ENCODE measurements around the gene GBP4. TPM values are rescaled to one million over a fixed set of nuclear protein-coding genes. Genes with fewer than 3 reads are reported as not detected.

GBP4 gene
- total and polyA plus RNA-seq, 4 donors = 4.1 to 8.1 (median 5.8) TPM

DNA sequence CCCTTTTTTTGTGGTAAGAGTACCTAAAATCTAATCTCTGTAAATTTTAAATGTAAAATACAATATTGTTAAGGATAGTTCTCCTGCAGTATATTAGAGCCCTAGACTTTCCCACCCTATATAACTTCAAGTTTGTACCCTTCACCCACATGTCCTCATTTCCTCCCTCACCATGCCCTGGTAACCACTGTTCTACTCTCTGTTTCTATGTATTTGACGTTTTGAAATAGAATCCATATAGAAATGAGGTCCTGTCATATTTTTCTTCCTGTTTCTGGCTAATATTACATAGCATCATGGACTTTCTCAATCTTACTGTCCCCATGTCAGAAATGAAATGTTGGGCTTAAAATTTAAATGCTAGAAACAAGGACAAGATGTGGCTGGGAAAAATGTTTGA, 47.7 kb downstream of the GBP4 start:
- no peak for DNase-seq (ENCODE audit: low spot score)
- Histone ChIP-seq H3K4me3 (ENCODE audit: low read depth in 1 of 3, low read length in 3 of 3) (no peak overlapping the region), H3K9me3 (ENCODE audit: control insufficient read depth in 4 of 4, low read length in 3 of 4) (no peaks in the 10 kb centered on the region), H3K27me3 (ENCODE audit: control insufficient read depth in 4 of 4, insufficient read depth in 4 of 4, low read length in 3 of 4) (no peaks in the 10 kb centered on the region), H3K27ac (ENCODE audit: low read depth in 1 of 2, low read length in 2 of 2) (no peak overlapping the region), H3K9ac (ENCODE audit: low read depth in 1 of 2, low read length in 2 of 2) (no peak overlapping the region), H3K36me3 (ENCODE audit: control insufficient read depth in 4 of 4, insufficient read depth in 3 of 4, low read depth in 1 of 4, low read length in 3 of 4) (peaks cover 0 to 32% (median 19%) of the 10 kb centered on the region in 4 donors), H3K4me1 (ENCODE audit: control insufficient read depth in 4 of 4, insufficient read depth in 4 of 4, low read length in 3 of 4) (peaks cover 0 to 2% (median 0%) of the 10 kb centered on the region in 4 donors)
- TF ChIP-seq ATF3 (IDR thresholded peaks at IDR 0.05) = no peak
- TF ChIP-seq YY1 (IDR thresholded peaks at IDR 0.05) = no peak
- TF ChIP-seq, protein P1, sequence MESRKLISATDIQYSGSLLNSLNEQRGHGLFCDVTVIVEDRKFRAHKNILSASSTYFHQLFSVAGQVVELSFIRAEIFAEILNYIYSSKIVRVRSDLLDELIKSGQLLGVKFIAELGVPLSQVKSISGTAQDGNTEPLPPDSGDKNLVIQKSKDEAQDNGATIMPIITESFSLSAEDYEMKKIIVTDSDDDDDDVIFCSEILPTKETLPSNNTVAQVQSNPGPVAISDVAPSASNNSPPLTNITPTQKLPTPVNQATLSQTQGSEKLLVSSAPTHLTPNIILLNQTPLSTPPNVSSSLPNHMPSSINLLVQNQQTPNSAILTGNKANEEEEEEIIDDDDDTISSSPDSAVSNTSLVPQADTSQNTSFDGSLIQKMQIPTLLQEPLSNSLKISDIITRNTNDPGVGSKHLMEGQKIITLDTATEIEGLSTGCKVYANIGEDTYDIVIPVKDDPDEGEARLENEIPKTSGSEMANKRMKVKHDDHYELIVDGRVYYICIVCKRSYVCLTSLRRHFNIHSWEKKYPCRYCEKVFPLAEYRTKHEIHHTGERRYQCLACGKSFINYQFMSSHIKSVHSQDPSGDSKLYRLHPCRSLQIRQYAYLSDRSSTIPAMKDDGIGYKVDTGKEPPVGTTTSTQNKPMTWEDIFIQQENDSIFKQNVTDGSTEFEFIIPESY (IDR thresholded peaks at IDR 0.05) = no peak
- no peak for TF ChIP-seq RAD21 (IDR thresholded peaks at IDR 0.05)
- TF ChIP-seq, protein P2, sequence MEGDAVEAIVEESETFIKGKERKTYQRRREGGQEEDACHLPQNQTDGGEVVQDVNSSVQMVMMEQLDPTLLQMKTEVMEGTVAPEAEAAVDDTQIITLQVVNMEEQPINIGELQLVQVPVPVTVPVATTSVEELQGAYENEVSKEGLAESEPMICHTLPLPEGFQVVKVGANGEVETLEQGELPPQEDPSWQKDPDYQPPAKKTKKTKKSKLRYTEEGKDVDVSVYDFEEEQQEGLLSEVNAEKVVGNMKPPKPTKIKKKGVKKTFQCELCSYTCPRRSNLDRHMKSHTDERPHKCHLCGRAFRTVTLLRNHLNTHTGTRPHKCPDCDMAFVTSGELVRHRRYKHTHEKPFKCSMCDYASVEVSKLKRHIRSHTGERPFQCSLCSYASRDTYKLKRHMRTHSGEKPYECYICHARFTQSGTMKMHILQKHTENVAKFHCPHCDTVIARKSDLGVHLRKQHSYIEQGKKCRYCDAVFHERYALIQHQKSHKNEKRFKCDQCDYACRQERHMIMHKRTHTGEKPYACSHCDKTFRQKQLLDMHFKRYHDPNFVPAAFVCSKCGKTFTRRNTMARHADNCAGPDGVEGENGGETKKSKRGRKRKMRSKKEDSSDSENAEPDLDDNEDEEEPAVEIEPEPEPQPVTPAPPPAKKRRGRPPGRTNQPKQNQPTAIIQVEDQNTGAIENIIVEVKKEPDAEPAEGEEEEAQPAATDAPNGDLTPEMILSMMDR (IDR thresholded peaks at IDR 0.05; ENCODE audit: low read depth, low read length, missing input control) = no peak
- TF ChIP-seq TAF1 (conservative IDR thresholded peaks at IDR 0.05) = no peak
- no peak for TF ChIP-seq GABPA (IDR thresholded peaks at IDR 0.05 in 1 of 2, conservative IDR thresholded peaks at IDR 0.05 in 1 of 2)
- TF ChIP-seq JUND (IDR thresholded peaks at IDR 0.05) = no peak
- no peak for TF ChIP-seq HNF4G (IDR thresholded peaks at IDR 0.05)
- no peak for TF ChIP-seq FOXA1 (IDR thresholded peaks at IDR 0.05)
- TF ChIP-seq HNF4A (conservative IDR thresholded peaks at IDR 0.05) = no peak
- TF ChIP-seq SP1 (IDR thresholded peaks at IDR 0.05) = no peak
- TF ChIP-seq FOXA2 (IDR thresholded peaks at IDR 0.05) = no peak
- no peak for TF ChIP-seq REST (IDR thresholded peaks at IDR 0.05)
- TF ChIP-seq MAX (IDR thresholded peaks at IDR 0.05) = no peak
- TF ChIP-seq NR2F2 (IDR thresholded peaks at IDR 0.05) = no peak
- WGBS = 54% methylated on average over 1 of the region's 1 CpG

GRCh38 chr1:89149976-89150375, 48.8 kb downstream of the GBP4 start:
- no peaks in the 10 kb centered on the region for H3K27me3 ChIP-seq (ENCODE audit: control insufficient read depth in 4 of 4, insufficient read depth in 4 of 4, low read length in 3 of 4)
- no peak overlapping the region for H3K9ac ChIP-seq (ENCODE audit: low read depth in 1 of 2, low read length in 2 of 2)
- WGBS = 92% methylated on average over 3 of the region's 3 CpGs
- TF ChIP-seq SP1 (IDR thresholded peaks at IDR 0.05) (no peak), FOXA1 (IDR thresholded peaks at IDR 0.05) (no peak), GABPA (IDR thresholded peaks at IDR 0.05 in 1 of 2, conservative IDR thresholded peaks at IDR 0.05 in 1 of 2) (no peak), MAX (IDR thresholded peaks at IDR 0.05) (no peak), ATF3 (IDR thresholded peaks at IDR 0.05) (no peak), TAF1 (conservative IDR thresholded peaks at IDR 0.05) (no peak), RAD21 (IDR thresholded peaks at IDR 0.05) (no peak), NR2F2 (IDR thresholded peaks at IDR 0.05) (no peak), EGR1 (IDR thresholded peaks at IDR 0.05; ENCODE audit: low read depth in 2 of 2) (no peak), HNF4A (conservative IDR thresholded peaks at IDR 0.05) (no peak), FOXA2 (IDR thresholded peaks at IDR 0.05) (no peak), RXRA (IDR thresholded peaks at IDR 0.05) (no peak), JUND (IDR thresholded peaks at IDR 0.05) (no peak)
- TF ChIP-seq, protein P2 (IDR thresholded peaks at IDR 0.05; ENCODE audit: low read depth, low read length, missing input control) = no peak
- TF ChIP-seq, protein P1 (IDR thresholded peaks at IDR 0.05) = no peak
- H3K9me3 ChIP-seq (ENCODE audit: control insufficient read depth in 4 of 4, low read length in 3 of 4) = no peaks in the 10 kb centered on the region
- peaks cover 0 to 35% (median 19%) of the 10 kb centered on the region in 4 donors for H3K36me3 ChIP-seq (ENCODE audit: control insufficient read depth in 4 of 4, insufficient read depth in 3 of 4, low read depth in 1 of 4, low read length in 3 of 4)
- H3K4me1 ChIP-seq (ENCODE audit: control insufficient read depth in 4 of 4, insufficient read depth in 4 of 4, low read length in 3 of 4) = peaks cover 0 to 2% (median 0%) of the 10 kb centered on the region in 4 donors
- no peak overlapping the region for H3K4me3 ChIP-seq (ENCODE audit: low read depth in 1 of 3, low read length in 3 of 3)
- DNase-seq (ENCODE audit: low spot score) = no peak
- no peak overlapping the region for H3K27ac ChIP-seq (ENCODE audit: low read depth in 1 of 2, low read length in 2 of 2)
